ENCODE measurements around the gene NPAP1. TPM values are rescaled to one million over a fixed set of nuclear protein-coding genes. Genes with fewer than 3 reads are reported as not detected.

NPAP1 gene, protein sequence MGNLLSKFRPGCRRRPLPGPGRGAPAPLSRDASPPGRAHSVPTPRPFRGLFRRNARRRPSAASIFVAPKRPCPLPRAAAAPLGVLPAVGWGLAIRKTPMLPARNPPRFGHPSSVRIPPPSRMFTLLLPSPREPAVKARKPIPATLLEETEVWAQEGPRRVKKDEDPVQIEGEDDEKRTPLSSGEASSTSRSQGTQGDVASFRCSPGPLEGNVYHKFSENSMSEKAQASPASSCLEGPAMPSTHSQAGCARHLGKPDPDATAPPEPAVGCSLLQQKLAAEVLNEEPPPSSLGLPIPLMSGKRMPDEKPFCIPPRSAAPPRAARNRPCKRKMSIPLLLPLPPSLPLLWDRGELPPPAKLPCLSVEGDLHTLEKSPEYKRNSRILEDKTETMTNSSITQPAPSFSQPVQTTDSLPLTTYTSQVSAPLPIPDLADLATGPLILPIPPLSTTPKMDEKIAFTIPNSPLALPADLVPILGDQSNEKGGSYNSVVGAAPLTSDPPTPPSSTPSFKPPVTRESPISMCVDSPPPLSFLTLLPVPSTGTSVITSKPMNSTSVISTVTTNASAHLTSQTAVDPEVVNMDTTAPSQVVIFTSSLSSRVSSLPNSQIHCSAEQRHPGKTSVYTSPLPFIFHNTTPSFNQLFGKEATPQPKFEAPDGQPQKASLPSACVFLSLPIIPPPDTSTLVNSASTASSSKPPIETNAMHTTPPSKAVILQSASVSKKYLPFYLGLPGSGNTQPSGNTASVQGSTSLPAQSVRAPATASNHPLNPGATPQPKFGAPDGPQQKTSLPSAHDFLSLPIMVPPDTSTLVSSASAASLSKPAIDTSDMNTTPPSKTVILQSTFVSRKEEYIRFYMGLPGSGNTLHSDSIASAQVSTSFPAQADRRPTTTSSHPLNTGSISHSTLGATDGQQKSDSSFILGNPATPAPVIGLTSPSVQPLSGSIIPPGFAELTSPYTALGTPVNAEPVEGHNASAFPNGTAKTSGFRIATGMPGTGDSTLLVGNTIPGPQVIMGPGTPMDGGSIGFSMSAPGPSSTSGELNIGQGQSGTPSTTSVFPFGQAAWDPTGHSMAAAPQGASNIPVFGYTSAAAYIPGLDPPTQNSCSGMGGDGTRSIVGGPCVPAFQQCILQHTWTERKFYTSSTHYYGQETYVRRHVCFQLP
- total RNA-seq = not detected in 2 replicates

DNA sequence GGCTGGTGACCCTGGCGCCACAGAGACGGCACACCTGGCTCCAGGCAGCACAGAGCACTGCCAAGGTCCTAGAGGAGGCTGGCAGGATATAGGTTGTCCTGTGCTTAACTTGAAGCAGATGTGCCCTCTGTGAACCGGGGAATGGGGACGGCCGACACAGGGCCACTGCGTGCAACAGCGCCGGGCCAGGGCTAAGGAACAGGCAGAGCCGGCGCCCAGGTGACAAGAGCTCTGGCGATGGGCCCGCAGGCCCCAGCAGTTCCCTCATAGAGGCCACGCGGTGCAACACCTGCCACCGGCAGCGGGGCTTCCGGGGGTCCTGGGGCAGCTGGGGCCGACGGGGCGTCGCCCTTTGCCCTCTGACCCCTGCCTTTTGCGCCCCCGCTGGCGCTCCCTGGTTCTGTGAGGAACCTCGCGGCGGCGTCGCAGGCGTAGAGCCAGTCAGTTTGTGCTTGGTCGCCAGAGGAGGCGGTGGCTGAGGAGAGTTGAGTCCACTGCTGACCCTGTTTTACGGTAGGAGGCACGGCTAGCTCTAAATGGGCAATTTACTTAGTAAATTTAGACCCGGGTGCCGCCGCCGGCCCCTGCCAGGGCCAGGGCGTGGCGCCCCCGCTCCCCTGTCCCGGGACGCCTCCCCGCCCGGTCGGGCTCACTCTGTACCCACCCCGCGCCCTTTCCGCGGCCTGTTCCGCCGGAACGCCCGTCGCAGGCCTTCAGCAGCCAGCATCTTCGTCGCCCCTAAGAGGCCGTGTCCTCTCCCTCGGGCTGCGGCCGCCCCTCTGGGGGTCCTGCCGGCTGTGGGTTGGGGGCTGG is at the start of gene NPAP1:
TSS of gene NPAP1 (plus strand) at position 444 of the 813 bp plus-strand sequence. CDS start at position 537, 93 bp downstream.

Data from hair follicle dermal papilla cell (primary cell).